H1 (cell line): ENCODE results near the gene FANCF. TPM values are rescaled to one million over a fixed set of nuclear protein-coding genes. Genes with fewer than 3 reads are reported as not detected.

Experiments
- CTCF ChIA-PET: fragments of 300-600 bp; sonication (Branson Sonifier 250); formaldehyde crosslinking; loops from one replicate; lab custom pipeline; 2021; ENCODE audit not compliant: partially characterized antibody; lab: Charles Lee
- POLR2A ChIA-PET: fragments of 300-600 bp; sonication (Branson Sonifier 250); formaldehyde crosslinking; loops from one replicate; lab custom pipeline; 2021; ENCODE audit warnings: inconsistent platforms; ENCODE audit not compliant: partially characterized antibody; lab: Charles Lee
- DNase-seq, 2 experiments: peaks; one replicate each; pipeline versions ENCODE4 v3.0.0 to v3.0.0-alpha.2; 2010 to 2022; ENCODE audit warnings: low spot score in 2 of 2, low read depth in 1 of 2, mixed read lengths in 1 of 2
- FAIRE-seq: peaks from 2 replicates; lab custom pipeline; 2011; peaks lifted over from hg19 to GRCh38; lab: Jason Lieb, UNC
- H2AFZ ChIP-seq: 2 replicates; pipeline ENCODE4 v1.8.1; 2012; ENCODE audit warnings: low read length, inconsistent platforms
- H2AK5ac ChIP-seq: 2 replicates; pipeline ENCODE4 v1.6.1; 2013; ENCODE audit warnings: low read depth, low read length
- H2BK120ac ChIP-seq: replicated peaks from 2 replicates; pipeline ENCODE3; 2013; ENCODE audit warnings: low read depth, low read length, inconsistent platforms
- H2BK12ac ChIP-seq: 2 replicates; pipeline ENCODE4 v1.6.1; 2013; ENCODE audit warnings: low read depth, low read length
- H2BK15ac ChIP-seq: 2 replicates; pipeline ENCODE4 v1.6.1; 2013; ENCODE audit warnings: low read length
- H2BK20ac ChIP-seq: 2 replicates; pipeline ENCODE4 v1.6.1; 2013; ENCODE audit warnings: low read length
- H2BK5ac ChIP-seq: 2 replicates; pipeline ENCODE4 v1.6.1; 2013; ENCODE audit warnings: low read depth, low read length
- H3K14ac ChIP-seq: 2 replicates; pipeline ENCODE4 v1.6.1; 2013; ENCODE audit warnings: inconsistent platforms; ENCODE audit not compliant: insufficient read length
- H3K18ac ChIP-seq: 2 replicates; pipeline ENCODE4 v1.6.1; 2013; ENCODE audit warnings: low read length; ENCODE audit errors: extremely low read depth
- H3K23ac ChIP-seq: 2 replicates; pipeline ENCODE4 v1.6.1; 2013; ENCODE audit warnings: inconsistent platforms; ENCODE audit not compliant: insufficient read length
- H3K23me2 ChIP-seq: 2 replicates; pipeline ENCODE4 v1.6.1; 2013; ENCODE audit warnings: low read depth, low read length
- H3K27ac ChIP-seq: 2 replicates; pipeline ENCODE4 v1.6.1; 2011; ENCODE audit warnings: low read depth, low read length, inconsistent platforms
- H3K27me3 ChIP-seq, 4 experiments: replicated peaks in 1 of 4; 1 replicate in 1 of 4; 2 replicates in 3 of 4; pipeline versions ENCODE4 v1.6.1 to v1.8.1; 2011 to 2013; ENCODE audit warnings: low read length in 3 of 4, mild to moderate bottlenecking in 3 of 4, inconsistent platforms in 2 of 4, mixed read lengths in 2 of 4, moderate library complexity in 1 of 4; ENCODE audit not compliant: control insufficient read depth in 3 of 4, insufficient read depth in 3 of 4; ENCODE audit errors: extremely low read depth in 1 of 4
- H3K36me3 ChIP-seq, 4 experiments: 2 replicates each; pipeline versions ENCODE4 v1.6.1 to v1.8.1; 2011 to 2013; ENCODE audit warnings: mild to moderate bottlenecking in 4 of 4, low read length in 3 of 4, moderate library complexity in 2 of 4, control low read depth in 1 of 4, inconsistent platforms in 1 of 4; ENCODE audit not compliant: insufficient read depth in 4 of 4, control insufficient read depth in 2 of 4
- H3K4ac ChIP-seq: replicated peaks from 2 replicates; pipeline ENCODE3; 2013; ENCODE audit warnings: low read length, low read depth, mixed read lengths, inconsistent platforms; ENCODE audit not compliant: insufficient read length
- H3K4me1 ChIP-seq, 4 experiments: replicated peaks in 1 of 4; 1 replicate in 1 of 4; 2 replicates in 3 of 4; pipeline versions ENCODE4 v1.6.1 to v1.8.1; 2011 to 2013; ENCODE audit warnings: low read length in 3 of 4, inconsistent platforms in 2 of 4, mixed read lengths in 1 of 4; ENCODE audit not compliant: insufficient read depth in 4 of 4, control insufficient read depth in 3 of 4
- H3K4me2 ChIP-seq, 2 experiments: 2 replicates each; pipeline versions ENCODE4 v1.6.1 to v1.8.1; 2011 to 2013; ENCODE audit warnings: low read depth in 2 of 2, low read length in 2 of 2, control low read depth in 1 of 2, inconsistent platforms in 1 of 2, mild to moderate bottlenecking in 1 of 2; ENCODE audit not compliant: insufficient read depth in 1 of 2
- H3K4me3 ChIP-seq, 4 experiments: fragments of 200-600, 300-600 bp in 1 of 4; sonication (generic), shearing (Covaris generic), sonication (Bioruptor Twin) in 1 of 4; 2 replicates each; pipeline versions ENCODE4 v1.5.1 to v1.8.1; 2011 to 2016; ENCODE audit warnings: low read length in 4 of 4, low read depth in 3 of 4, control low read depth in 2 of 4, inconsistent platforms in 2 of 4, mild to moderate bottlenecking in 2 of 4, mixed read lengths in 1 of 4, moderate library complexity in 1 of 4; ENCODE audit not compliant: insufficient read depth in 2 of 4; ENCODE audit errors: extremely low read depth in 1 of 4
- H3K56ac ChIP-seq: replicated peaks from 2 replicates; pipeline ENCODE3; 2013; ENCODE audit warnings: low read depth, mild to moderate bottlenecking, mixed read lengths, low read length, inconsistent platforms; ENCODE audit not compliant: insufficient read length
- H3K79me1 ChIP-seq: 2 replicates; pipeline ENCODE4 v1.6.1; 2013; ENCODE audit warnings: low read depth, low read length, control low read depth
- H3K79me2 ChIP-seq, 2 experiments: 2 replicates each; pipeline versions ENCODE4 v1.6.1 to v1.8.1; 2012 to 2013; ENCODE audit warnings: low read length in 2 of 2, mild to moderate bottlenecking in 2 of 2, inconsistent platforms in 1 of 2; ENCODE audit not compliant: insufficient read depth in 2 of 2, control insufficient read depth in 1 of 2
- H3K9ac ChIP-seq, 4 experiments: replicated peaks in 1 of 4; 1 replicate in 1 of 4; 2 replicates in 3 of 4; pipeline versions ENCODE4 v1.6.1 to v1.8.1; 2011 to 2013; ENCODE audit warnings: low read depth in 3 of 4, low read length in 3 of 4, control low read depth in 2 of 4, mild to moderate bottlenecking in 2 of 4, moderate library complexity in 2 of 4, inconsistent platforms in 1 of 4; ENCODE audit errors: extremely low read depth in 1 of 4
- H3K9me3 ChIP-seq, 2 experiments: 2 replicates each; pipeline versions ENCODE4 v1.6.1 to v1.8.1; 2012 to 2013; ENCODE audit warnings: mild to moderate bottlenecking in 2 of 2, moderate library complexity in 2 of 2, control low read depth in 1 of 2, inconsistent platforms in 1 of 2, low read depth in 1 of 2, low read length in 1 of 2, mixed read lengths in 1 of 2; ENCODE audit not compliant: insufficient read depth in 2 of 2
- H4K20me1 ChIP-seq, 2 experiments: replicated peaks in 1 of 2; 2 replicates each; pipeline versions ENCODE3 to v1.8.1; 2011 to 2013; ENCODE audit warnings: inconsistent platforms in 2 of 2, low read length in 2 of 2, mild to moderate bottlenecking in 1 of 2; ENCODE audit not compliant: insufficient read depth in 2 of 2, control insufficient read depth in 1 of 2
- H4K5ac ChIP-seq: 2 replicates; pipeline ENCODE4 v1.6.1; 2013; ENCODE audit warnings: low read length, low read depth, mixed read lengths, inconsistent platforms; ENCODE audit not compliant: insufficient read length
- H4K8ac ChIP-seq: 2 replicates; pipeline ENCODE4 v1.8.0; 2013; ENCODE audit warnings: mild to moderate bottlenecking, moderate library complexity, low read length, inconsistent platforms; ENCODE audit not compliant: insufficient read depth; ENCODE audit errors: extremely low read depth
- H4K91ac ChIP-seq: replicated peaks from 2 replicates; pipeline ENCODE3; 2013; ENCODE audit warnings: low read length, mixed read lengths, inconsistent platforms; ENCODE audit not compliant: insufficient read length
- GTF2F1 ChIP-seq: IDR thresholded peaks from 2 replicates; pipeline ENCODE4 v1.6.1; 2012; ENCODE audit warnings: low read depth, low read length, improper control_type of control experiment, borderline replicate concordance
- JUN ChIP-seq: IDR thresholded peaks from 2 replicates; pipeline ENCODE4 v1.6.1; 2011; ENCODE audit warnings: low read depth, mild to moderate bottlenecking, improper control_type of control experiment, low read length
- JUND ChIP-seq: IDR thresholded peaks from 2 replicates; pipeline ENCODE4 v1.6.1; 2011; ENCODE audit warnings: mild to moderate bottlenecking, improper control_type of control experiment, low read length
- KDM1A ChIP-seq: fragments of 200-600, 300-600 bp; sonication (generic); IDR thresholded peaks from 2 replicates; pipeline ENCODE4 v1.7.1; 2016; ENCODE audit warnings: mild to moderate bottlenecking, low read length, borderline replicate concordance
- KDM5A ChIP-seq: fragments of 200-600 bp; IDR thresholded peaks from 2 replicates; pipeline ENCODE4 v1.7.1; 2012; ENCODE audit warnings: mild to moderate bottlenecking, low read length, inconsistent platforms, mixed read lengths
- NANOG ChIP-seq: IDR thresholded peaks from 2 replicates; pipeline ENCODE4 v1.6.1; 2011; ENCODE audit warnings: low read length, low read depth, mild to moderate bottlenecking, inconsistent platforms; ENCODE audit not compliant: insufficient read depth, poor library complexity, severe bottlenecking
- RFX5 ChIP-seq: IDR thresholded peaks from 2 replicates; pipeline ENCODE4 v1.6.1; 2011; ENCODE audit warnings: low read depth, low read length, improper control_type of control experiment, borderline replicate concordance
- SIN3A ChIP-seq, 2 experiments: IDR thresholded peaks in 1 of 2; conservative IDR thresholded peaks in 1 of 2; 2 replicates each; pipeline ENCODE4 v1.6.1; 2011 to 2012; ENCODE audit warnings: low read length in 2 of 2, improper control_type of control experiment in 1 of 2, low read depth in 1 of 2, mild to moderate bottlenecking in 1 of 2
- TAF7 ChIP-seq: optimal IDR thresholded peaks from 2 replicates; pipeline ENCODE3; 2011; ENCODE audit warnings: low read depth, mild to moderate bottlenecking, inconsistent platforms, low read length, moderate library complexity, borderline replicate concordance
- WGBS, 2 experiments: shearing (Covaris generic) in 1 of 2; methylation state at CpG; one replicate each; pipeline versions ENCODE4 v1.1.6 to v1.1.7; 2013 to 2015; ENCODE audit warnings: low lambda C conversion rate in 2 of 2, mixed read lengths in 2 of 2, inconsistent platforms in 1 of 2, low coverage in 1 of 2, missing lambda C conversion rate in 1 of 2; ENCODE audit not compliant: insufficient replicate concordance in 2 of 2, insufficient coverage in 1 of 2, insufficient read length in 1 of 2; ENCODE audit errors: extremely low coverage in 1 of 2, missing lambda C conversion rate in 1 of 2; 5-methylcytosine and 5-hydroxymethylcytosine counted together
- polyA plus RNA-seq, 7 experiments: library from polyadenylated mRNA; depleted of rRNA in 3 of 7; stranded (reverse) in 5 of 7; unstranded in 2 of 7; fragments of >200 nt in 5 of 7; fragments of 200-250 nt in 2 of 7; gene quantifications; 1 replicate in 5 of 7; 2 replicates in 1 of 7; 4 replicates in 1 of 7; pipeline versions ENCODE4 v1.2.1 to v1.2.3, GENCODE V29; 2011 to 2013; ENCODE audit warnings: missing spikeins in 2 of 7, mixed read lengths in 2 of 7
- total RNA-seq: library from RNA; stranded (reverse); fragmentation: NEBNext Ultra II Directional; extraction: Animal tissue kit (Norgen Biotek cat#: 25700); gene quantifications from 2 replicates; pipeline ENCODE4 v1.2.1, GENCODE V29; 2021
- TF ChIP-seq, protein P1 (sequence below): IDR thresholded peaks from 2 replicates; pipeline ENCODE4 v1.6.1; 2012; ENCODE audit warnings: inconsistent platforms
- TF ChIP-seq, protein P2 (sequence below): IDR thresholded peaks from 2 replicates; pipeline ENCODE4 v1.6.1; 2012; ENCODE audit warnings: low read length, inconsistent platforms

Gene FANCF
- total and polyA plus RNA-seq, 2 of the 8 experiments (the other 6 are each of a cell fraction or from before 2014, with no cell fraction given) = 10.0 to 29.4 TPM

DNA sequence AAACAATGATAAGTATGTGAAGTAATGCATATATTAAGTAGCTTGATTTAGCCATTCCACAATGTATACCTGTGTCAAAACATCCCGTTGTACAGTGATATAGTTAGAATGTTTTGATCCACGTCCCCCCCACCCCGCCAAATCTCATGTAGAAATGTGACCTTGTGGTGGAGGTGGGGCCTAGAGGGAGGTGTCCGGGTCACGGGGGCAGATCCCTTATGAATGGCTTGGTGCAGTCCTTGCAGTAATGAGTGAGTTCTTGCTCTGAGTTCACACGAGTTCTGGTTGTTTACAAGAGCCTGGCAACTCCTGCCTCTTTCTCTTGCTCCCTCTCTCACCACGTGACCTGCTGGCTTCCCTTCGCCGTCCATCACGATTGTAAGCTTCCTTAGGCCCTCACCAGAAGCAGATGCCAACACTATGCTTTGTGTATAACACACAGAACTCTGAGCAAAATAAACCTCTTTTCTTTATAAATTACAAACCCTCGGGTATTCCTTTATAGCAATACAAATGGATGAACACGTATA, 41.6 kb downstream of the FANCF start:
- CTCF ChIA-PET = interaction anchor here (1.8 kb wide), 1 partner anchor 10 kb away, joined by 3 read pairs; no protein-coding TSS in a partner anchor
- no peak overlapping the region for H3K4me3 ChIP-seq
- no peak for FAIRE-seq
- TF ChIP-seq, protein P1, sequence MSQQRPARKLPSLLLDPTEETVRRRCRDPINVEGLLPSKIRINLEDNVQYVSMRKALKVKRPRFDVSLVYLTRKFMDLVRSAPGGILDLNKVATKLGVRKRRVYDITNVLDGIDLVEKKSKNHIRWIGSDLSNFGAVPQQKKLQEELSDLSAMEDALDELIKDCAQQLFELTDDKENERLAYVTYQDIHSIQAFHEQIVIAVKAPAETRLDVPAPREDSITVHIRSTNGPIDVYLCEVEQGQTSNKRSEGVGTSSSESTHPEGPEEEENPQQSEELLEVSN = no peak
- no peak for TF ChIP-seq KDM5A
- TF ChIP-seq, protein P2, sequence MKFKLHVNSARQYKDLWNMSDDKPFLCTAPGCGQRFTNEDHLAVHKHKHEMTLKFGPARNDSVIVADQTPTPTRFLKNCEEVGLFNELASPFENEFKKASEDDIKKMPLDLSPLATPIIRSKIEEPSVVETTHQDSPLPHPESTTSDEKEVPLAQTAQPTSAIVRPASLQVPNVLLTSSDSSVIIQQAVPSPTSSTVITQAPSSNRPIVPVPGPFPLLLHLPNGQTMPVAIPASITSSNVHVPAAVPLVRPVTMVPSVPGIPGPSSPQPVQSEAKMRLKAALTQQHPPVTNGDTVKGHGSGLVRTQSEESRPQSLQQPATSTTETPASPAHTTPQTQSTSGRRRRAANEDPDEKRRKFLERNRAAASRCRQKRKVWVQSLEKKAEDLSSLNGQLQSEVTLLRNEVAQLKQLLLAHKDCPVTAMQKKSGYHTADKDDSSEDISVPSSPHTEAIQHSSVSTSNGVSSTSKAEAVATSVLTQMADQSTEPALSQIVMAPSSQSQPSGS = no peak
- TF ChIP-seq NANOG = no peak
- TF ChIP-seq RFX5 = no peak
- TF ChIP-seq JUN = no peak
- TF ChIP-seq GTF2F1 = no peak
- TF ChIP-seq SIN3A (conservative IDR thresholded peaks at IDR 0.05 in 1 of 2, IDR thresholded peaks at IDR 0.05 in 1 of 2; ENCODE audit: low read depth in 1 of 2, low read length in 2 of 2) = no peak
- TF ChIP-seq TAF7 = no peak
- TF ChIP-seq KDM1A = no peak
- no peak for TF ChIP-seq JUND

More for the DNA sequence above, 41.6 kb downstream of the FANCF start:
- Histone ChIP-seq H3K27me3 (no peaks in the 10 kb centered on the region), H2BK20ac (no peak overlapping the region), H4K5ac (no peak overlapping the region), H3K79me2 (no peaks in the 10 kb centered on the region), H2AFZ (no peak overlapping the region), H4K20me1 (no peaks in the 10 kb centered on the region), H3K4me1 (no peaks in the 10 kb centered on the region), H3K9ac (no peak overlapping the region), H3K18ac (no peak overlapping the region), H2BK120ac (no peak overlapping the region), H4K8ac (no peak overlapping the region), H3K23ac (no peak overlapping the region), H2BK5ac (no peak overlapping the region), H3K79me1 (no peaks in the 10 kb centered on the region), H3K36me3 (no peaks in the 10 kb centered on the region), H3K56ac (no peak overlapping the region), H2BK12ac (no peak overlapping the region), H3K9me3 (no peaks in the 10 kb centered on the region), H3K4me2 (no peak overlapping the region), H3K4ac (no peak overlapping the region), H3K14ac (no peak overlapping the region), H3K23me2 (no peaks in the 10 kb centered on the region), H3K27ac (no peak overlapping the region), H2AK5ac (no peak overlapping the region), H2BK15ac (no peak overlapping the region), H4K91ac (no peak overlapping the region)
- POLR2A ChIA-PET = no interaction called here
- WGBS, 2 experiments = 85% methylated on average over 12 of the region's 12 CpGs; no CpG with 5 or more reads in 1 of the 2 experiments
- no peak for DNase-seq
